Measurements from ENCODE around the gene RAPGEF5. TPM values are rescaled to one million over a fixed set of nuclear protein-coding genes. Genes with fewer than 3 reads are reported as not detected.
A peak's percentile ranks its signal among the peaks of the same experiment; 100 is the strongest.

RAPGEF5 gene
- total RNA-seq, 1 donor from 2014 or later, result 5.8 TPM

DNA sequence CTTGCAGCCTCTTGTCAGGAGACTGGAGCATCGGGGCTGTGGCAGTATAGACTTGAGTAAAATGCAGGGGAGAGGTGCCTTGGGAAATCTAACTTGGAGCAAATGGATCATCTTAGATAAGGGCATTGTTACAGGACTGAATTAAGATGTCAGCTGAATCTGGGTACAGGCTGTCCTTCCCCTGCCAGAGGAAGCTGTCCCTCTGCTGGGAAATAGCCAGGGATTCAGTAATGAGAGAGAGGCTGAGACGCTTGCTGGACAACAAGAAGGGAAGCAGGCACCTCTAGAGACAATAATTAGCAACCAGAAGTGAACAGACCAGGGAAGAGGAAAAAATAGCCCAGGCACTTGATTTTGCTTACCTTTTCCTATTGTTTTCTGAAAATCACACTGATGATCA lies 20.7 kb upstream of the RAPGEF5 start:
- DNase-seq (ENCODE audit: low read depth), result no peak
- H3K4me3 ChIP-seq (ENCODE audit: low read depth, low read length), result no peak overlapping the region
- H3K36me3 ChIP-seq (ENCODE audit: control insufficient read depth, insufficient read depth, low read length), result no peaks in the 10 kb centered on the region
- H3K27me3 ChIP-seq (ENCODE audit: control insufficient read depth, insufficient read depth, low read length), result no peaks in the 10 kb centered on the region
- TF ChIP-seq, protein P1, sequence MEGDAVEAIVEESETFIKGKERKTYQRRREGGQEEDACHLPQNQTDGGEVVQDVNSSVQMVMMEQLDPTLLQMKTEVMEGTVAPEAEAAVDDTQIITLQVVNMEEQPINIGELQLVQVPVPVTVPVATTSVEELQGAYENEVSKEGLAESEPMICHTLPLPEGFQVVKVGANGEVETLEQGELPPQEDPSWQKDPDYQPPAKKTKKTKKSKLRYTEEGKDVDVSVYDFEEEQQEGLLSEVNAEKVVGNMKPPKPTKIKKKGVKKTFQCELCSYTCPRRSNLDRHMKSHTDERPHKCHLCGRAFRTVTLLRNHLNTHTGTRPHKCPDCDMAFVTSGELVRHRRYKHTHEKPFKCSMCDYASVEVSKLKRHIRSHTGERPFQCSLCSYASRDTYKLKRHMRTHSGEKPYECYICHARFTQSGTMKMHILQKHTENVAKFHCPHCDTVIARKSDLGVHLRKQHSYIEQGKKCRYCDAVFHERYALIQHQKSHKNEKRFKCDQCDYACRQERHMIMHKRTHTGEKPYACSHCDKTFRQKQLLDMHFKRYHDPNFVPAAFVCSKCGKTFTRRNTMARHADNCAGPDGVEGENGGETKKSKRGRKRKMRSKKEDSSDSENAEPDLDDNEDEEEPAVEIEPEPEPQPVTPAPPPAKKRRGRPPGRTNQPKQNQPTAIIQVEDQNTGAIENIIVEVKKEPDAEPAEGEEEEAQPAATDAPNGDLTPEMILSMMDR (IDR thresholded peaks at IDR 0.05; ENCODE audit: insufficient read depth, low read length, severe bottlenecking), result no peak
- FAIRE-seq, result no peak

DNA sequence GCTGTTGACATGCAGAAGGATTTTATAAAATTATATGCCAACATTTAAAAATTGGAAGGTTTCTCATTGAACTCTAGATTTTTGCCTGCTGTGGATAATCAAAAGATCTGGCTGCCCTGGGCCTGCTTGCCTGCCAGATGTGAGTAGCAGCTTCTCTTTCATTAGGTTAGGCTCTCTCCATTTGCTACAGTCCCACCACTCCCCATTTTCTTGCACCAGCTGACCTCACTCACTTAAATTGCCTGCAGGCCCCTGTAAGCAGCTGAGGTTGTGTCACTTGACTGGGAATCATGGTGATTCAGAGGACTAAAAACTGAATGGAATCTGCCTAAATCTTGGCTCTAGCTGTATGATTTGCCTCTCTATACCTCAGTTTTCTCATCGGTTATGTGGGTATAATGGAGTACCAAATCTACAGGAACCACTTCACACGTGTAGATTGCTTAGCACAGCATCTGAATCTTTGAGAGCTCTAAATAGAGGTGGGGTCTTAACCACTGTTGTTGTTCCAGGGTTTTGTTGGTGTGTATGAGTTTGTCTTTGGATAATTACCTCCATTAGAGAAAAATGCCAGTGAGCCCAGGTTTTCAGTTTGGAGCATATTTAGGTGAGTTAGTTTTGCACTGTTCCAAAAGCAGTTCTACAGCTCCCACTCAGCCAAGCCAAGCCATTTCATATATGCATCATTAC lies 18.6 kb upstream of the RAPGEF5 start:
- no peaks in the 10 kb centered on the region for H3K27me3 ChIP-seq (ENCODE audit: control insufficient read depth, insufficient read depth, low read length)
- no peak for FAIRE-seq
- DNase-seq (ENCODE audit: low read depth), result peak; percentile 62
- TF ChIP-seq, protein P1 (IDR thresholded peaks at IDR 0.05; ENCODE audit: insufficient read depth, low read length, severe bottlenecking), result no peak
- no peak overlapping the region for H3K4me3 ChIP-seq (ENCODE audit: low read depth, low read length)
- H3K36me3 ChIP-seq (ENCODE audit: control insufficient read depth, insufficient read depth, low read length), result no peaks in the 10 kb centered on the region

DNA sequence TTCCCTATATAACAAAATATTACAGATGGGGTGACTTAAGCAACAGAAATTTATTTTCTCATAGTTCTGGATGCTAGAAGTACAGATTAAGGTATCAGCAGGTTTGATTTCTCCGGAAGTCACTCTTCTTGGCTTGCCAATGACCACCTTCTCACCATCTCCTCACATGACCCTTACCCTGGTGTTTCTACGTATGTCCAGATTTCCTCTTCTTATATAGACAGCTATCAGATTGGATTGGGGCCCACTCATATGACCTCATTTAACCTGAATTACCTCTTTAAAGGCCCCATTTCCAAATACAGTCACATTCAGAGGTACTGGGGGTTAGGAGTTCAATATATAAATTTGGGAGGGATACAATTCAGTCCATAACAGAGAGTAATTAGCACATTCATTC lies 17.0 kb upstream of the RAPGEF5 start:
- TF ChIP-seq, protein P1 (IDR thresholded peaks at IDR 0.05; ENCODE audit: insufficient read depth, low read length, severe bottlenecking), result no peak
- H3K27me3 ChIP-seq (ENCODE audit: control insufficient read depth, insufficient read depth, low read length), result no peaks in the 10 kb centered on the region
- H3K4me3 ChIP-seq (ENCODE audit: low read depth, low read length), result no peak overlapping the region
- no peaks in the 10 kb centered on the region for H3K36me3 ChIP-seq (ENCODE audit: control insufficient read depth, insufficient read depth, low read length)
- DNase-seq (ENCODE audit: low read depth), result no peak
- FAIRE-seq, result no peak

DNA sequence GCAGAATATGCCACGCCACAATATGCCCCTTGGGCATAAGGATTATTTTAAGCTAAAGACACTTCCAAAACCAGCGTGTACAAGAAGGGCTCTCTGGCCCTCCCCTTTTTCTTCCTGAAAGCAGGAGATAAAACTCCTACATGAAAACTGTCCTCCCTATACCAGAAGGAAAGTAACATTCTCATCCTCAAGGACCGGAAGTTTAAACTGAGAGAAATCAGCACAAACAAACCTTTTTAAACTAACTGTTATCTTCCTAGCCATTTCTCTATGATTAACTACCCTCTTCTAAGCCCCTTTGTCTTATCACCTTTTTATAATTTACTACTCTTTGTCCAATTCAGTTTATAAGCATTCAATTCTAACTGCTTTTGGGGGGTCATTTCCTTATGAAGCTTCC lies 16.4 kb upstream of the RAPGEF5 start:
- TF ChIP-seq, protein P1 (IDR thresholded peaks at IDR 0.05; ENCODE audit: insufficient read depth, low read length, severe bottlenecking), result no peak
- Histone ChIP-seq H3K36me3 (ENCODE audit: control insufficient read depth, insufficient read depth, low read length) (no peaks in the 10 kb centered on the region), H3K4me3 (ENCODE audit: low read depth, low read length) (no peak overlapping the region), H3K27me3 (ENCODE audit: control insufficient read depth, insufficient read depth, low read length) (no peaks in the 10 kb centered on the region)
- no peak for FAIRE-seq
- no peak for DNase-seq (ENCODE audit: low read depth)

DNA sequence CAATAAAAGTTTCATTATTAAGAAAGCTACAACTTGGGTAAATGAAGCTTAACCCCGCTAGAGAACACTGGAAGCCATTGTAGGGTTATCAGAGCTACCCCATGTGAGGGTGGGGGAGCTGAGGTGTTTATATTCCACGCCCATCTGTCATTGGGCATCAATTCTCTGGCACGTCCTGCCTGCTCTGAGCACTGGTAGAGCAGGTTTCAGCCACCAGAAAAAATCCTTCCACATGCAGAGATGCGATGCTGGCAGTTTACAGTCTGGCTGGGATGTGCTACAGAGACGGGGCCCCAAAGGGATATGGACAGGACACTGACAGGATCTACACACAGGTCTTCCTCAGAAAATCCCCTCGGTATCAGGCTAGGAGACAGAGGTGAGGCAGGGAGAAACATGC lies 15.9 kb upstream of the RAPGEF5 start:
- TF ChIP-seq, protein P1 (IDR thresholded peaks at IDR 0.05; ENCODE audit: insufficient read depth, low read length, severe bottlenecking), result no peak
- Histone ChIP-seq H3K4me3 (ENCODE audit: low read depth, low read length) (no peak overlapping the region), H3K36me3 (ENCODE audit: control insufficient read depth, insufficient read depth, low read length) (no peaks in the 10 kb centered on the region), H3K27me3 (ENCODE audit: control insufficient read depth, insufficient read depth, low read length) (no peaks in the 10 kb centered on the region)
- FAIRE-seq, result peak; percentile 52
- DNase-seq (ENCODE audit: low read depth), result peak; percentile 18

DNA sequence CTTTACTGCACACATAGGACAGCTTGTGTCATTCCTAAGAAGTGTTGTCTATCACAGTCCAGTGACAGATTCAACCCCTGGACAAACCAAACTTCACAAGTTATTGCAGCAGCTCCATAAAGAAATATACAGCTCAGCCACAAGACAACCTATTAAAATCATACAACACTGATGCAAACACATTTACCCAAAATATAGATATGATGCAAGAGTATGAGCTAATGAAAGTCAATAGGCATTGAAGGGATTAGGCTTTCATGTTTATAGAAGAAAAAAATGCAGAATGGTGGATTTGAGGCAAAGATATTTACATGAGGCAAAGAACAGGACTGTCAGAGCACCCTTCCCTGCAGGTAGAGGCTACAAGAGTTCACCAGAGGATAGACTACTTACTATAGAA lies 14.9 kb upstream of the RAPGEF5 start:
- no peak for FAIRE-seq

More for the DNA sequence above, 14.9 kb upstream of the RAPGEF5 start:
- TF ChIP-seq, protein P1 (IDR thresholded peaks at IDR 0.05; ENCODE audit: insufficient read depth, low read length, severe bottlenecking), result no peak
- H3K36me3 ChIP-seq (ENCODE audit: control insufficient read depth, insufficient read depth, low read length), result no peaks in the 10 kb centered on the region
- H3K27me3 ChIP-seq (ENCODE audit: control insufficient read depth, insufficient read depth, low read length), result no peaks in the 10 kb centered on the region
- H3K4me3 ChIP-seq (ENCODE audit: low read depth, low read length), result no peak overlapping the region
- no peak for DNase-seq (ENCODE audit: low read depth)

Measured in bronchial epithelial cell (primary cell).